HG02588 (cell line): ENCODE results near the gene ECI2.
"Not testable (repeated sequence)": the region's sequence is repeated elsewhere in the genome, so short reads cannot be mapped to it uniquely, and the experiment has no call there.

Experiments used
- ATAC-seq: cut with Tn5 transposase; IDR thresholded peaks from one replicate; pipeline ENCODE4 v1.9.1; 2021; ENCODE audit warnings: mild to moderate bottlenecking, moderate library complexity; ENCODE audit not compliant: unreplicated experiment

The ECI2 gene

GRCh38 chr6:4145083-4145482 is 9.7 kb upstream of the ECI2 start:
- ATAC-seq: no peak

- no peak for ATAC-seq
These were observed 3.9 kb upstream of the ECI2 start for GRCh38 chr6:4139272-4139671.

GRCh38 chr6:4138186-4138585 is 2.8 kb upstream of the ECI2 start:
- ATAC-seq: no peak

- ATAC-seq: no peak
These were observed 1.0 kb upstream of the ECI2 start for GRCh38 chr6:4136354-4136831.

- peak; percentile 71 for ATAC-seq
These were observed 434 bp upstream of the ECI2 start for GRCh38 chr6:4135665-4136353.

GRCh38 chr6:4133941-4134838 is 1.2 kb downstream of the ECI2 start:
- ATAC-seq: no peak

- no peak for ATAC-seq
These were observed 4.9 kb downstream of the ECI2 start for GRCh38 chr6:4130357-4130987.

GRCh38 chr6:4129446-4129845 is 5.9 kb downstream of the ECI2 start:
- ATAC-seq: no peak

- no peak for ATAC-seq
These were observed 6.6 kb downstream of the ECI2 start for GRCh38 chr6:4128748-4129147.

- ATAC-seq: no peak
These were observed 7.3 kb downstream of the ECI2 start for GRCh38 chr6:4128072-4128471.

- no peak for ATAC-seq
These were observed 9.2 kb downstream of the ECI2 start for GRCh38 chr6:4125933-4126864.

- no peak for ATAC-seq
These were observed 9.9 kb downstream of the ECI2 start for GRCh38 chr6:4125500-4125899.

- no peak for ATAC-seq
These were observed 11.0 kb downstream of the ECI2 start for GRCh38 chr6:4124351-4124750.

GRCh38 chr6:4115741-4116140 is 19.6 kb downstream of the ECI2 start:
- no peak for ATAC-seq

GRCh38 chr6:4114123-4114522 is 21.3 kb downstream of the ECI2 start:
- ATAC-seq: no peak

GRCh38 chr6:4113649-4114048 is 21.7 kb downstream of the ECI2 start:
- no peak for ATAC-seq

GRCh38 chr6:4112366-4112765 is 23.0 kb downstream of the ECI2 start:
- no peak for ATAC-seq

- ATAC-seq: not testable (repeated sequence)
These were observed 26.0 kb downstream of the ECI2 start for GRCh38 chr6:4109363-4109815.

- ATAC-seq: no peak
These were observed 26.7 kb downstream of the ECI2 start for GRCh38 chr6:4108561-4109093.

GRCh38 chr6:4107873-4108272 is 27.5 kb downstream of the ECI2 start:
- ATAC-seq: no peak
